ENCODE measurements around the gene DLST. TPM values are rescaled to one million over a fixed set of nuclear protein-coding genes. Genes with fewer than 3 reads are reported as not detected.
A peak's percentile ranks its signal among the peaks of the same experiment; 100 is the strongest.

The DLST gene
- total RNA-seq, 1 experiment from 2014 or later, result 112 TPM

- no peak for TF ChIP-seq HMGA2 (CRISPR knock-in tag; IDR thresholded peaks at IDR 0.05)
Observed at GRCh38 chr14:74897642-74898041, 15.9 kb downstream of the DLST start (continued).

- Mint-ChIP-seq H3K36me3 (peaks cover 94% of the 10 kb centered on the region), H3K4me3 (no peak overlapping the region), H3K27ac (no peak overlapping the region), H3K9me3 (no peaks in the 10 kb centered on the region), H3K4me1 (peaks cover 6% of the 10 kb centered on the region), H3K27me3 (ENCODE audit: low read depth) (no peaks in the 10 kb centered on the region)
- no peak for TF ChIP-seq ZBTB21 (CRISPR knock-in tag; IDR thresholded peaks at IDR 0.05; ENCODE audit: borderline replicate concordance)
- ATAC-seq, result no peak
- DNase-seq (ENCODE audit: low spot score), result no peak
- ChIA-PET POLR2A (interaction anchor here (0.7 kb wide), 1 partner anchor 9 kb away, joined by 4 read pairs; no protein-coding TSS in a partner anchor), CTCF (interaction anchor here (0.7 to 1.8 kb wide), 3 partner anchors 8 to 602 kb away, joined by 3 to 9 read pairs (median 7); no protein-coding TSS in a partner anchor)
Observed at GRCh38 chr14:74898083-74898482, 16.4 kb downstream of the DLST start.

GRCh38 chr14:74898694-74899093 lies 17.0 kb downstream of the DLST start:
- ChIA-PET POLR2A (no interaction called here), CTCF (no interaction called here)
- TF ChIP-seq ZNF671 (CRISPR knock-in tag; IDR thresholded peaks at IDR 0.05) (no peak), GABPB1 (CRISPR knock-in tag; IDR thresholded peaks at IDR 0.05) (peak; percentile 22; the same call in 1 of the 2 replicates)
- Mint-ChIP-seq H3K4me1 (peaks cover 9% of the 10 kb centered on the region), H3K27me3 (ENCODE audit: low read depth) (no peaks in the 10 kb centered on the region), H3K36me3 (peaks cover 91% of the 10 kb centered on the region), H3K27ac (no peak overlapping the region), H3K4me3 (no peak overlapping the region), H3K9me3 (no peaks in the 10 kb centered on the region)
- ATAC-seq (no peak), DNase-seq (ENCODE audit: low spot score) (no peak)

- H3K27me3 Mint-ChIP-seq (ENCODE audit: low read depth), result no peaks in the 10 kb centered on the region
- CTCF ChIA-PET, result interaction anchor here (1.5 kb wide), 1 partner anchor 42 kb away, joined by 12 read pairs; no protein-coding TSS in a partner anchor
- POLR2A ChIA-PET, result no interaction called here
- no peaks in the 10 kb centered on the region for H3K9me3 Mint-ChIP-seq
- H3K27ac Mint-ChIP-seq, result peak overlapping the region; percentile 80
- TF ChIP-seq SMAD3 (CRISPR knock-in tag; IDR thresholded peaks at IDR 0.05; ENCODE audit: borderline replicate concordance) (no peak), ATF3 (CRISPR knock-in tag; conservative IDR thresholded peaks at IDR 0.05) (no peak), CBFB (CRISPR knock-in tag; IDR thresholded peaks at IDR 0.05; ENCODE audit: low read depth) (no peak), ZNF138 (CRISPR knock-in tag; conservative IDR thresholded peaks at IDR 0.05) (no peak), ZNF263 (CRISPR knock-in tag; IDR thresholded peaks at IDR 0.05; ENCODE audit: low read depth) (no peak), OVOL2 (CRISPR knock-in tag; IDR thresholded peaks at IDR 0.05; ENCODE audit: borderline replicate concordance) (no peak), ESRRA (CRISPR knock-in tag; IDR thresholded peaks at IDR 0.05; ENCODE audit: borderline replicate concordance) (no peak), ZNF512 (CRISPR knock-in tag; IDR thresholded peaks at IDR 0.05; ENCODE audit: borderline replicate concordance) (no peak), FOXP1 (CRISPR knock-in tag; IDR thresholded peaks at IDR 0.05; ENCODE audit: borderline replicate concordance) (no peak), NR2C2 (CRISPR knock-in tag; IDR thresholded peaks at IDR 0.05) (no peak), E2F4 (CRISPR knock-in tag; IDR thresholded peaks at IDR 0.05; ENCODE audit: borderline replicate concordance, low read depth) (no peak), PRRX2 (CRISPR knock-in tag; IDR thresholded peaks at IDR 0.05) (no peak)
- H3K36me3 Mint-ChIP-seq, result peaks cover 55% of the 10 kb centered on the region
- H3K4me1 Mint-ChIP-seq, result peaks cover 13% of the 10 kb centered on the region
- peak; percentile 12; the same call in 1 of the 2 replicates for ATAC-seq
- H3K4me3 Mint-ChIP-seq, result no peak overlapping the region
- no peak for DNase-seq (ENCODE audit: low spot score)
Observed at GRCh38 chr14:74902941-74903705, 21.4 kb downstream of the DLST start.
